ENCODE measurements around the gene RIIAD1.
"Not testable (repeated sequence)": the region's sequence is repeated elsewhere in the genome, so short reads cannot be mapped to it uniquely, and the experiment has no call there.

The RIIAD1 gene

DNA sequence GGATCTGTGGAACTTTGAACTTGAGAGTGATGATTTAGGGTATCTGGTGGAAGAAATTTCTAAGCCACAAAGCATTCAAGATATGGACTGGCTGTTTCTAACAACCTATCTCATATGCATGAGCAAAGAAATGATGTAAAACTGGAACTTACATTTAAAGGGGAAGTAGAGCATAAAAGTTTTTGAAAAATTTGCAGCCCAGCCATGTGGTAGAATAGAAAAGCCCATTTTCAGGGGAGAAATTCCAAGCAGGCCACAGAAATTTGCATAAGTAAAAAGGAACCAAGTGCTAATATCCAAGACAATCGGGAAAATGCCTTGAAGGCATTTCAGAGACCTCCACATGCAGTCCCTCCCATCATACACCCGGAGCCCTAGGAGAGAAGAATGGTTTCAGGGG is 15.7 kb downstream of the RIIAD1 start:
- no peak for DNase-seq

- no peak for DNase-seq
Observed at GRCh38 chr1:151737479-151737878, 16.2 kb downstream of the RIIAD1 start.

DNA sequence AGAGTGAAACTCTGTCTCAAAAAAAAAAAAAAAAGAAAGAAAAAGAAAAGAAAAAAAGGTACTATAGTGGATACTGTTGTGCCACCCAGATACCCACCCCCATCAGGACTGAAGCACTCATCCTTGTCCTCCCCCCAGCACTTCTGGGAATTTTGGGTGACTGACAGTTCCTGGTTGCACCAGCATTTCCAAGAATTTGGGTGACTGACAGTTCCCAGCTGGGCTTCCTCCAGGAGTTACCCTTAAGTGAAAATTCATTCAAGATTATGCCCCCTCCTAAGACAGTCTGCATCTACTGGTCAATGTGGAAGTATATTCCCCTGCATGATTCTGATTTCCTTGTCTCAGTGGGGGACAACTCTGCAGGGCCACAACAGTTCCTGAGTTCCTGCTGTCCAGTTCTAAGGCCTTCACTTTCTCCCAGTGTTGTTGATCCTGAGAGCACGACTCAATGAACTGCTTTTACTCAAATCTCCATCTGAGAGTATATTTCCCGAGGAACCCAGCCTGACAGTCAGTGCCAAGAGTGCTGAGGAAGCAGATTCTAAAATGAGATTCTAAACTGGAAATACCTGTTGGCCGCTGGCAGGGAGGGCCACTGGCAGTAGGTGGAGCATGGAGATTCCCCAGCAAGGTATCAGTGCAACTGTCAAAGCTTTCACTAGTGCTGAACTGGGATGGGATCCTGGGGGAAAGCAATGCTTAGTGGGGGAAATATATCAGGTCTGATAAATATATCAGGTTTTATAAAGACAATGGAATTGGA is 18.5 kb downstream of the RIIAD1 start:
- DNase-seq: no peak

GRCh38 chr1:151741516-151741915 is 20.2 kb downstream of the RIIAD1 start:
- DNase-seq: no peak

GRCh38 chr1:151756291-151756690 is 35.0 kb downstream of the RIIAD1 start:
- DNase-seq: no peak

DNA sequence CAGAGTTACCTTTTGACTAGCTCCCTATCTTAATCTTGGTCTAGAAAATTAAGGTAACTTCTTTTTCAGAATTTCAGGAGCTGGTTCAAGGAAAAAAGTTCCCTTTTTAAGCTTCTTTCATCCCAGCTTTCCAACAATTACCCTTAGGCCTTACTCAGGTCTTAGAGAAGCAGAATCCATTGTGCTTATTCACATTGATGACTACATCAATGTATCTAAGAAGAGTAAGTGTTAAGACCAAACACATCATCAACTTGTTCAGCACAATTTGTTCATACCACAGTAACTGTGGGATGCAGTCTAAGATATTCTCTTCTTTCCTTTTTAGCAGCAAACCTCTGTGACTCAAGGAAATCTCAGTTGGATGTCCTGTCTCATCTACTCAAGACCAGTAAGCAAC is 37.9 kb downstream of the RIIAD1 start:
- DNase-seq: no peak

DNA sequence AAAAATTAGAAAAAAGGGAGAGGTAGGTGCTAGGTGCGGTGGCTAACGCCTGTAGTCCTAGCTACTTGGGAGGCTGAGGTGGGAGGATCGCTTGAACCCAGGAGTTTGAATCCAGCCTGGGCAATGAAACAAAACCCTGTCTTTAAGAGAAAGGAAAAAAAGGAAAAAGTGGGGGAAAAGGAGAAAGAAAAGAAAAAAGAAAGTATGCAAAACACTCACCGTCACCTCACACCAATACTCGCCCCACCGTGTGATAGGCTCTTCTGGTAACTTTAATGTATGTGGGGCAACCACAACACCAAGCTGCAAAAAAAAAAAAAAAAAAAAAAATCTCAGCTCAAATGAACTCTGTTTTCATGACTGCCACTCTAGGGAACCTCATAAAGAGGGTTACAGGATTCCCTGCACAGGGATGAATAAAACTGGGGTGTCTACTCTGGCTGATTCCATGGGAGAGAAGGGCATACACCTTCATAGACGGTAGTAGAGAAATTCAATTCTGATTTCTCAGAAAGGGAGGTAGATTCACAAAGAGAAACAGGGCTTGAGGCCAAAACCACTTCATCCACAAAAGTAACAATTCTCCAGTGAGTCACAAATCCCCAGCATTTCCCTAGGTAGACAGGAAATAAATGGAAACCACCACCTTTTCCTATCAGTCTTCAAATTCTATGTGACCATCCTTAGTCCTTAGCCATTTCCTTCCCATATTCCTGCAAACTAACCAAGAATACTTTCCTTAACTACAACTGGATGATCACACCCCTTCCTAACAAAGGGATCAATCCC is 39.5 kb downstream of the RIIAD1 start:
- no peak for DNase-seq

GRCh38 chr1:151762941-151763921 is 41.9 kb downstream of the RIIAD1 start, which contains the start of gene MRPL9:
Gene MRPL9, minus strand, starts transcription at chr1:151763496. Its CDS starts 17 bp downstream, at chr1:151763479.
- peak; percentile 54 for DNase-seq

DNA sequence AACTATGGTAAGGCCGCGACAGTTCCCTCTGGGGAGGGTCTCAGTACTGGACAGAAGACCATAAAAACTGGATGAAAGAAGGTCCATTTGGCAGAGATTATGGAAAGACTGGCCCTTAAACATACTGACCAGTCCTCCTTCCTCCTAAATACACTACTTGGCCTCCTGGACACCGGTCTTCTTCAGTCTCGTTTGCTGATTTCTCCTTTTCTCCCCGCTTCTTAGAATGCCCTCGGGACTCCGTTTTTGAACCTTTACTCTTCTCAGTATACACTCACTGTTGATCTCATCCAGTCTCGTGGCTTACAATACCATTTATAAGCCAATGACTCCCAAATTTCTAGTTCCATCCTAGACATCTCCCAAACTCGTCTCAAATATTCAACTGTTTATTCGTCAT is 42.7 kb downstream of the RIIAD1 start:
- DNase-seq: no peak

GRCh38 chr1:151768351-151769066 is 47.2 kb downstream of the RIIAD1 start:
- not testable (repeated sequence) for DNase-seq

DNA sequence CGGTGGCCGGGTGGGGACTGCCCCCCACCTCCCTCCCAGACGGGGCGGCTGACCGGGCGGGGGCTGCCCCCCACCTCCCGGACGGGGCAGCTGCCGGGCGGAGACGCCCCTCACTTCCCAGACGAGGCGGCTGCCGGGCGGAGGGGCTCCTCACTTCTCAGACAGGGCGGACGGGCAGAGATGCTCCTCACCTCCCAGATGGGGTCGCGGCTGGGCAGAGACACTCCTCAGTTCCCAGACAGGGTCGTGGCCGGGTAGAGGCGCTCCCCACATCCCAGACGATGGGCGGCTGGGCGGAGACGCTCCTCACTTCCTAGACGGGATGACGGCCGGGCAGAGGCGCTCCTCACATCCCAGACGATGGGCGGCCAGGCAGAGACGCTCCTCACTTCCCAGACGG is 47.9 kb downstream of the RIIAD1 start:
- DNase-seq: not testable (repeated sequence)

- DNase-seq: no peak
Observed at GRCh38 chr1:151773702-151774101, 52.4 kb downstream of the RIIAD1 start.

DNA sequence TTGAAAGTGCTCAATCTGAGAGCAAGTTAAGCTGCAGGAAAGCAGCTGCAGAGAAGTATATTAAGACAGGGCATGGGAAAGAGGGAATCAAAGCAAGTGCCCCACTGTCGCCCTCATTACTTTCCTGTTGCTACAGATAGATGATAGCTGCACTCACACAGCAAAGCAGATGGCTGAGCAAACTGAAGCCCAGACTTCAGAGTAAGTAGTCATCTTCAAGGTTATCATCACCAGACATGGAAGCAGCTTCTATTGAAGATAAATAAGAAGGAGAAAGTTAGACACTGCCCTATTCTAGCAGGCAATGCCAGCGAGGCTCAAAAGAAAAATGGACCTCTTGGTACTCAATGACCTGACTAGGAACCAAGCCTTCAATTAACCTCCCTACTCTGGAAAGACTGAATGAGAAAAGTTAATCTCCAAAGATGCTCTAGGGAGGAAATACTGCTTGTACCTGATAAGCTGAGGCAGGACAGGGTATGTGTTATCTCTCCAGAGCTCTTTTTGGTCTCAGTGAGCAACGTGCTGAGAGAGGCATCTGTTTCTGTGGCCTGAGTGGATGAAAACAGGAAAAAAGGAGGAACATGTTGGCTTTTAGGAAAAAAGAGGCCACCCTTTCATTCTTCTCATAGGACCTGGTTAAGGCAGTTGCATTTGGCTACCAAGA is 53.1 kb downstream of the RIIAD1 start:
- no peak for DNase-seq

DNA sequence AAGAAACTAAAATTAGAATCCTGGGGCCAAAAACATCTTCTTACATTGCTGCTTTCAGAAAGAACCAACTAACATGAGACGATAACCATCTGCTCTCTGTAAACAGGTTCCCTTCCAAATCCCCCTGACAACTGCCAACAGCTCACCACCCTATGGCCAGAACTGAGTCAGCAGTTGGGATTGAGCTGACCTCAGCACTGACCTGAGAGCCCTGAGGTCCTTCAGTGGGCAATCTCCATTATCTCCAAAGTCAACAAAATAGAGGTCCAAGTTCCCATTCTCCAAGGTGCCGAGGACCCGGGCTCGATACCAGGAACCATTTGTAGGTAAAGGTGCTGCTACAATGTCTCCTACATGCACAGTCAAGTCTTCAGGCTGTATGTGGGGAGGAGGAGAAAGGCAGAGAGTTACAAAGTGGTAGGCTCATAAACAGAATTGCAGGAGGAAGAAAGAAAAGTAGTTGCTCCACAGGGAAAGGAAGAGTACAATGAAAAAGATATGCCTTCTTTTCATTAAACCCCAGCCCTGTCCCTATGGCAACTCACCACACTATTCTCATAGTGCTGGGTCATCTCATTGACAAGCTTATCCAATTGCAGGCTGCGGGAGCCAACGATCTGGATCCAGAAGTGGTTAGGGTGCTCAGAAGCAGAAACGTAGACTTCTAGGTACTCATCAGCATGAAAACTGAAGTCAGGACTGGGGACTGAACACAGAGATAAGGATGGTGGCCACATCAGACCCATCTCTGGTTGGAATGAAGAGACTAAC is 54.8 kb downstream of the RIIAD1 start:
- DNase-seq: no peak

DNA sequence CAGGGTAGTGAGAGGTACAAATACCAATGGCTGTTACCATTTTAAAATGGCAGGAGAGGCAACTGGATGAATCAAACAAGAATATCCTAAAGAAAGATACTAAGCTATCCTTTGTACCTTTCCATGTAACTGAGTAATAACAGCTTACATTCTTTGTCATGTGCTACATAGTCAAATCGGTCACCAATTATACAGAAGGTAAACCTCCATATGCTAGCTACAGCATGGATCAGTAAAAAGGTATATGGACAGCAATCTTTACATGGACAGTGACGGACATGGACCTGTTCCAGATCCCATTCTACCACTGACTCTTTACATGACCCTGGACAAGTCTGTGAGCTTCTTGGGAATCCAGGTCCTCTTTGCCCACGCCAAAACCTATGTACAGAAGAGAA is 55.3 kb downstream of the RIIAD1 start:
- DNase-seq: no peak

GRCh38 chr1:151777317-151777716 is 56.0 kb downstream of the RIIAD1 start:
- DNase-seq: no peak
